ENCODE measurements around the gene GTF3C1.

- TF ChIP-seq CTCF (IDR thresholded peaks at IDR 0.05 in 8 of 11, conservative IDR thresholded peaks at IDR 0.05 in 3 of 11): no peak
- no peak for TF ChIP-seq POLR2A (IDR thresholded peaks at IDR 0.05)
- TF ChIP-seq POLR2AphosphoS5 (IDR thresholded peaks at IDR 0.05): peak; percentile 45 to 73 (median 50)
Observed at GRCh38 chr16:27463741-27464591, 85.7 kb downstream of the GTF3C1 start.
